WTC11 (cell line): ENCODE measurements around the gene DAND5. TPM values are rescaled to one million over a fixed set of nuclear protein-coding genes. Genes with fewer than 3 reads are reported as not detected.

ENCODE experiments used
- ATF1 ChIP-seq: sonication (generic); formaldehyde crosslinking; IDR thresholded peaks from 2 replicates; pipeline ENCODE4 v1.8.1; 2023; ENCODE audit warnings: mild to moderate bottlenecking, moderate library complexity, missing genetic modification reagents
- CREM ChIP-seq: sonication (generic); formaldehyde crosslinking; IDR thresholded peaks from 2 replicates; pipeline ENCODE4 v1.8.1; 2022; ENCODE audit warnings: mild to moderate bottlenecking, missing genetic modification reagents, moderate library complexity
- EMX1 ChIP-seq: fragments of 250-450 bp; sonication (Bioruptor Pico); IDR thresholded peaks from 2 replicates; pipeline ENCODE4 v1.8.0; 2021; ENCODE audit warnings: mild to moderate bottlenecking
- ETV6 ChIP-seq: sonication (generic); formaldehyde crosslinking; IDR thresholded peaks from 2 replicates; pipeline ENCODE4 v1.8.1; 2022; ENCODE audit warnings: mild to moderate bottlenecking, missing genetic modification reagents
- FOXP1 ChIP-seq: sonication (generic); formaldehyde crosslinking; IDR thresholded peaks from 2 replicates; pipeline ENCODE4 v1.8.0; 2022; ENCODE audit warnings: missing genetic modification reagents, mild to moderate bottlenecking, moderate library complexity, borderline replicate concordance
- IRF2 ChIP-seq: sonication (generic); formaldehyde crosslinking; IDR thresholded peaks from 2 replicates; pipeline ENCODE4 v1.8.0; 2022; ENCODE audit warnings: low read depth, missing genetic modification reagents, borderline replicate concordance
- JAZF1 ChIP-seq: fragments of 250-450 bp; sonication (Bioruptor Pico); IDR thresholded peaks from 2 replicates; pipeline ENCODE4 v1.9.0; 2021; ENCODE audit warnings: moderate library complexity, mild to moderate bottlenecking, inconsistent platforms
- MXD4 ChIP-seq: fragments of 250-450 bp; sonication (Bioruptor Pico); IDR thresholded peaks from 2 replicates; pipeline ENCODE4 v1.8.0; 2021; ENCODE audit warnings: mild to moderate bottlenecking, moderate library complexity, borderline replicate concordance
- NFE2L1 ChIP-seq: sonication (generic); formaldehyde crosslinking; IDR thresholded peaks from 2 replicates; pipeline ENCODE4 v1.8.1; 2023; ENCODE audit warnings: missing genetic modification reagents
- SOX15 ChIP-seq: fragments of 250-450 bp; sonication (Bioruptor Pico); IDR thresholded peaks from 2 replicates; pipeline ENCODE4 v1.9.0; 2021; ENCODE audit warnings: mild to moderate bottlenecking
- SP1 ChIP-seq: sonication (generic); formaldehyde crosslinking; conservative IDR thresholded peaks from 2 replicates; pipeline ENCODE4 v1.8.1; 2022; ENCODE audit warnings: missing genetic modification reagents
- TEAD1 ChIP-seq: sonication (generic); formaldehyde crosslinking; IDR thresholded peaks from 2 replicates; pipeline ENCODE4 v1.8.0; 2022; ENCODE audit warnings: mild to moderate bottlenecking, missing genetic modification reagents
- ZNF396 ChIP-seq: fragments of 250-450 bp; sonication (Bioruptor Pico); IDR thresholded peaks from 2 replicates; pipeline ENCODE4 v1.8.0; 2021; ENCODE audit warnings: mild to moderate bottlenecking, moderate library complexity, borderline replicate concordance
- ZNF423 ChIP-seq: fragments of 250-450 bp; sonication (Bioruptor Pico); IDR thresholded peaks from 2 replicates; pipeline ENCODE4 v2.1.2; 2022; ENCODE audit warnings: mild to moderate bottlenecking, moderate library complexity
- total RNA-seq: library from RNA; stranded (reverse); gene quantifications from 3 replicates; pipeline ENCODE4 v1.2.3, GENCODE V29; 2021
- TF ChIP-seq, protein P1 (sequence below): sonication (generic); formaldehyde crosslinking; IDR thresholded peaks from 2 replicates; pipeline ENCODE4 v1.8.1; 2023; ENCODE audit warnings: mild to moderate bottlenecking, missing genetic modification reagents, moderate library complexity
- TF ChIP-seq, protein P2 (sequence below): sonication (generic); formaldehyde crosslinking; IDR thresholded peaks from 2 replicates; pipeline ENCODE4 v1.8.1; 2023; ENCODE audit warnings: mild to moderate bottlenecking, moderate library complexity, missing genetic modification reagents
- TF ChIP-seq, protein P3 (sequence below): sonication (generic); formaldehyde crosslinking; IDR thresholded peaks from 2 replicates; pipeline ENCODE4 v1.8.0; 2022; ENCODE audit warnings: mild to moderate bottlenecking, missing genetic modification reagents
- TF ChIP-seq, protein P4 (sequence below): sonication (generic); formaldehyde crosslinking; IDR thresholded peaks from 2 replicates; pipeline ENCODE4 v1.8.1; 2023; ENCODE audit warnings: mild to moderate bottlenecking, missing genetic modification reagents
- TF ChIP-seq, protein P5 (sequence below): sonication (generic); formaldehyde crosslinking; IDR thresholded peaks from 2 replicates; pipeline ENCODE4 v1.8.0; 2022; ENCODE audit warnings: missing genetic modification reagents
- TF ChIP-seq, protein P6 (sequence below): fragments of 250-450 bp; sonication (Bioruptor Pico); conservative IDR thresholded peaks from 2 replicates; pipeline ENCODE4 v1.9.0; 2021; ENCODE audit warnings: mild to moderate bottlenecking
- TF ChIP-seq, protein P7 (sequence below): fragments of 250-450 bp; sonication (Bioruptor Pico); IDR thresholded peaks from 2 replicates; pipeline ENCODE4 v1.9.0; 2021; ENCODE audit warnings: mild to moderate bottlenecking, borderline replicate concordance
- TF ChIP-seq, protein P8 (sequence below): sonication (generic); formaldehyde crosslinking; IDR thresholded peaks from 2 replicates; pipeline ENCODE4 v1.8.1; 2022; ENCODE audit warnings: low read depth, missing genetic modification reagents, borderline replicate concordance

Gene DAND5
- total RNA-seq, 1 experiment from 2014 or later = 0.22 TPM

DNA sequence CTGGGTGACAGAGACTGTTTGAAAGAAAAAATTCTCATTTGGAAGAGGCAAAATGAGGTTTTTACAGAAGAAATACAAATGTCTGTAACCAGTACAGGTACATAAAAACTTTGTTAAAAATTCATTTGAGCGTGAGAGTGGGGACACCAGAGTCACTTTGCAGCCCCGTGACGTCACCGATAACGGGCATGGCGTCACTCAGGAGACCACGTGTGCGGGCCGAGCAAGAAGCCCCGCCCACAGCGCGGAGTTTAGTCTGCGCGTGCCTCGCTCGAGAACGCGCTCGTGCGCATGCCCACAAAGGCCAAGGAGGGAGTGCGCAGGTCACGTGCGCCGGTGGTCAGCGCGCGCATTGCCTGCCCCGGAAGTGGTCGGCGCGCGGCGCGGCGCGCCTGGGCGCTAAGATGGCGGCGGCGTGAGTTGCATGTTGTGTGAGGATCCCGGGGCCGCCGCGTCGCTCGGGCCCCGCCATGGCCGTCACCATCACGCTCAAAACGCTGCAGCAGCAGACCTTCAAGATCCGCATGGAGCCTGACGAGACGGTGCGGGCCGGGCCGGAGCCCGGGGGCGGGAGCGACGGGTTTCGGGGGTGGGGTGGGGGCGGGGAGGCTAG lies 23.8 kb upstream of the DAND5 start, which contains the start of gene RAD23A (continued):
- TF ChIP-seq ETV6 (CRISPR knock-in tag) (peak; percentile 85), CREM (CRISPR knock-in tag) (peak; percentile 91), JAZF1 (CRISPR knock-in tag) (no peak), SP1 (CRISPR knock-in tag) (peak; percentile 93), NFE2L1 (CRISPR knock-in tag) (peak; percentile 92), IRF2 (CRISPR knock-in tag) (no peak), SOX15 (CRISPR knock-in tag) (no peak), MXD4 (no peak), ZNF423 (CRISPR knock-in tag) (no peak), FOXP1 (CRISPR knock-in tag) (peak; percentile 88), EMX1 (CRISPR knock-in tag) (peak; percentile 98), ATF1 (CRISPR knock-in tag) (no peak), ZNF396 (CRISPR knock-in tag) (no peak), TEAD1 (CRISPR knock-in tag) (peak; percentile 20; the same call in 1 of the 2 replicates)
- TF ChIP-seq, protein P1, sequence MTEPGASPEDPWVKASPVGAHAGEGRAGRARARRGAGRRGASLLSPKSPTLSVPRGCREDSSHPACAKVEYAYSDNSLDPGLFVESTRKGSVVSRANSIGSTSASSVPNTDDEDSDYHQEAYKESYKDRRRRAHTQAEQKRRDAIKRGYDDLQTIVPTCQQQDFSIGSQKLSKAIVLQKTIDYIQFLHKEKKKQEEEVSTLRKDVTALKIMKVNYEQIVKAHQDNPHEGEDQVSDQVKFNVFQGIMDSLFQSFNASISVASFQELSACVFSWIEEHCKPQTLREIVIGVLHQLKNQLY (CRISPR knock-in tag) = no peak; the same call in 1 of the 2 replicates
- TF ChIP-seq, protein P2, sequence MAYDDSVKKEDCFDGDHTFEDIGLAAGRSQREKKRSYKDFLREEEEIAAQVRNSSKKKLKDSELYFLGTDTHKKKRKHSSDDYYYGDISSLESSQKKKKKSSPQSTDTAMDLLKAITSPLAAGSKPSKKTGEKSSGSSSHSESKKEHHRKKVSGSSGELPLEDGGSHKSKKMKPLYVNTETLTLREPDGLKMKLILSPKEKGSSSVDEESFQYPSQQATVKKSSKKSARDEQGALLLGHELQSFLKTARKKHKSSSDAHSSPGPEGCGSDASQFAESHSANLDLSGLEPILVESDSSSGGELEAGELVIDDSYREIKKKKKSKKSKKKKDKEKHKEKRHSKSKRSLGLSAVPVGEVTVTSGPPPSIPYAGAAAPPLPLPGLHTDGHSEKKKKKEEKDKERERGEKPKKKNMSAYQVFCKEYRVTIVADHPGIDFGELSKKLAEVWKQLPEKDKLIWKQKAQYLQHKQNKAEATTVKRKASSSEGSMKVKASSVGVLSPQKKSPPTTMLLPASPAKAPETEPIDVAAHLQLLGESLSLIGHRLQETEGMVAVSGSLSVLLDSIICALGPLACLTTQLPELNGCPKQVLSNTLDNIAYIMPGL (CRISPR knock-in tag) = 0 out of 2 replicates have a peak, but pooled peaks have one; percentile 44
- TF ChIP-seq, protein P3, sequence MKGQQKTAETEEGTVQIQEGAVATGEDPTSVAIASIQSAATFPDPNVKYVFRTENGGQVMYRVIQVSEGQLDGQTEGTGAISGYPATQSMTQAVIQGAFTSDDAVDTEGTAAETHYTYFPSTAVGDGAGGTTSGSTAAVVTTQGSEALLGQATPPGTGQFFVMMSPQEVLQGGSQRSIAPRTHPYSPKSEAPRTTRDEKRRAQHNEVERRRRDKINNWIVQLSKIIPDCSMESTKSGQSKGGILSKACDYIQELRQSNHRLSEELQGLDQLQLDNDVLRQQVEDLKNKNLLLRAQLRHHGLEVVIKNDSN = peak; percentile 100
- TF ChIP-seq, protein P4, sequence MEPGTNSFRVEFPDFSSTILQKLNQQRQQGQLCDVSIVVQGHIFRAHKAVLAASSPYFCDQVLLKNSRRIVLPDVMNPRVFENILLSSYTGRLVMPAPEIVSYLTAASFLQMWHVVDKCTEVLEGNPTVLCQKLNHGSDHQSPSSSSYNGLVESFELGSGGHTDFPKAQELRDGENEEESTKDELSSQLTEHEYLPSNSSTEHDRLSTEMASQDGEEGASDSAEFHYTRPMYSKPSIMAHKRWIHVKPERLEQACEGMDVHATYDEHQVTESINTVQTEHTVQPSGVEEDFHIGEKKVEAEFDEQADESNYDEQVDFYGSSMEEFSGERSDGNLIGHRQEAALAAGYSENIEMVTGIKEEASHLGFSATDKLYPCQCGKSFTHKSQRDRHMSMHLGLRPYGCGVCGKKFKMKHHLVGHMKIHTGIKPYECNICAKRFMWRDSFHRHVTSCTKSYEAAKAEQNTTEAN (CRISPR knock-in tag) = peak; percentile 93
- TF ChIP-seq, protein P5, sequence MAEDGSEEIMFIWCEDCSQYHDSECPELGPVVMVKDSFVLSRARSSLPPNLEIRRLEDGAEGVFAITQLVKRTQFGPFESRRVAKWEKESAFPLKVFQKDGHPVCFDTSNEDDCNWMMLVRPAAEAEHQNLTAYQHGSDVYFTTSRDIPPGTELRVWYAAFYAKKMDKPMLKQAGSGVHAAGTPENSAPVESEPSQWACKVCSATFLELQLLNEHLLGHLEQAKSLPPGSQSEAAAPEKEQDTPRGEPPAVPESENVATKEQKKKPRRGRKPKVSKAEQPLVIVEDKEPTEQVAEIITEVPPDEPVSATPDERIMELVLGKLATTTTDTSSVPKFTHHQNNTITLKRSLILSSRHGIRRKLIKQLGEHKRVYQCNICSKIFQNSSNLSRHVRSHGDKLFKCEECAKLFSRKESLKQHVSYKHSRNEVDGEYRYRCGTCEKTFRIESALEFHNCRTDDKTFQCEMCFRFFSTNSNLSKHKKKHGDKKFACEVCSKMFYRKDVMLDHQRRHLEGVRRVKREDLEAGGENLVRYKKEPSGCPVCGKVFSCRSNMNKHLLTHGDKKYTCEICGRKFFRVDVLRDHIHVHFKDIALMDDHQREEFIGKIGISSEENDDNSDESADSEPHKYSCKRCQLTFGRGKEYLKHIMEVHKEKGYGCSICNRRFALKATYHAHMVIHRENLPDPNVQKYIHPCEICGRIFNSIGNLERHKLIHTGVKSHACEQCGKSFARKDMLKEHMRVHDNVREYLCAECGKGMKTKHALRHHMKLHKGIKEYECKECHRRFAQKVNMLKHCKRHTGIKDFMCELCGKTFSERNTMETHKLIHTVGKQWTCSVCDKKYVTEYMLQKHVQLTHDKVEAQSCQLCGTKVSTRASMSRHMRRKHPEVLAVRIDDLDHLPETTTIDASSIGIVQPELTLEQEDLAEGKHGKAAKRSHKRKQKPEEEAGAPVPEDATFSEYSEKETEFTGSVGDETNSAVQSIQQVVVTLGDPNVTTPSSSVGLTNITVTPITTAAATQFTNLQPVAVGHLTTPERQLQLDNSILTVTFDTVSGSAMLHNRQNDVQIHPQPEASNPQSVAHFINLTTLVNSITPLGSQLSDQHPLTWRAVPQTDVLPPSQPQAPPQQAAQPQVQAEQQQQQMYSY (CRISPR knock-in tag) = no peak
- TF ChIP-seq, protein P6, sequence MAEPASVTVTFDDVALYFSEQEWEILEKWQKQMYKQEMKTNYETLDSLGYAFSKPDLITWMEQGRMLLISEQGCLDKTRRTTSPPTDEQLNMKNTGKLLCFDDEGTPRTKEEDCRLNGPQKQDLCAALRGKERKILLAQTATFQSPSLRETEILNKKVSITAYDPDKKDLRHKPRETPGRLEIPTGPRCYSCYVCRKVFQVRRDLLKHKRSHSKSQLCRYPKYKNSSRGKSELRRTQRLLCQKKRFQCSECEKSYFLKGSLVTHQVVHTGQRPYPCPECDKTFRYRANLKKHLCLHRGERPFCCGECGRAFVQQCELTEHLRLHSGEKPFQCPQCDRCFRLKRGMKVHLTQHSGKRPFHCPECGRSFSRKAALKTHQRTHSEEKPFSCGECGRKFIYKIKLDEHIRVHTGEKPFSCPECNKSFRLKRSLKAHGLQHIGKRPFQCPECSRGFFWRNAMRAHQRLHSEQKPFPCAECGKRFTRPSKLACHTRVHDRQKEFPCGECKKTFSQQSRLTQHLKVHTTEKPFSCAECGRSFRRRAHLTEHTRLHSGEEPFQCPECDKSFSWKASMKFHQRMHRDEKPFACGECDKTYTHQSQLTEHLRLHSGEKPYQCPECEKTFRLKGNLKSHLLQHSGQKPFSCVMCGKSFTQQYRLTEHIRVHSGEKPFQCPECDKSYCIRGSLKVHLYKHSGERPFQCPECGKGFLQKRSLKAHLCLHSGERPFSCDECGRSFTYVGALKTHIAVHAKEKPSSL = peak; percentile 84
- TF ChIP-seq, protein P7, sequence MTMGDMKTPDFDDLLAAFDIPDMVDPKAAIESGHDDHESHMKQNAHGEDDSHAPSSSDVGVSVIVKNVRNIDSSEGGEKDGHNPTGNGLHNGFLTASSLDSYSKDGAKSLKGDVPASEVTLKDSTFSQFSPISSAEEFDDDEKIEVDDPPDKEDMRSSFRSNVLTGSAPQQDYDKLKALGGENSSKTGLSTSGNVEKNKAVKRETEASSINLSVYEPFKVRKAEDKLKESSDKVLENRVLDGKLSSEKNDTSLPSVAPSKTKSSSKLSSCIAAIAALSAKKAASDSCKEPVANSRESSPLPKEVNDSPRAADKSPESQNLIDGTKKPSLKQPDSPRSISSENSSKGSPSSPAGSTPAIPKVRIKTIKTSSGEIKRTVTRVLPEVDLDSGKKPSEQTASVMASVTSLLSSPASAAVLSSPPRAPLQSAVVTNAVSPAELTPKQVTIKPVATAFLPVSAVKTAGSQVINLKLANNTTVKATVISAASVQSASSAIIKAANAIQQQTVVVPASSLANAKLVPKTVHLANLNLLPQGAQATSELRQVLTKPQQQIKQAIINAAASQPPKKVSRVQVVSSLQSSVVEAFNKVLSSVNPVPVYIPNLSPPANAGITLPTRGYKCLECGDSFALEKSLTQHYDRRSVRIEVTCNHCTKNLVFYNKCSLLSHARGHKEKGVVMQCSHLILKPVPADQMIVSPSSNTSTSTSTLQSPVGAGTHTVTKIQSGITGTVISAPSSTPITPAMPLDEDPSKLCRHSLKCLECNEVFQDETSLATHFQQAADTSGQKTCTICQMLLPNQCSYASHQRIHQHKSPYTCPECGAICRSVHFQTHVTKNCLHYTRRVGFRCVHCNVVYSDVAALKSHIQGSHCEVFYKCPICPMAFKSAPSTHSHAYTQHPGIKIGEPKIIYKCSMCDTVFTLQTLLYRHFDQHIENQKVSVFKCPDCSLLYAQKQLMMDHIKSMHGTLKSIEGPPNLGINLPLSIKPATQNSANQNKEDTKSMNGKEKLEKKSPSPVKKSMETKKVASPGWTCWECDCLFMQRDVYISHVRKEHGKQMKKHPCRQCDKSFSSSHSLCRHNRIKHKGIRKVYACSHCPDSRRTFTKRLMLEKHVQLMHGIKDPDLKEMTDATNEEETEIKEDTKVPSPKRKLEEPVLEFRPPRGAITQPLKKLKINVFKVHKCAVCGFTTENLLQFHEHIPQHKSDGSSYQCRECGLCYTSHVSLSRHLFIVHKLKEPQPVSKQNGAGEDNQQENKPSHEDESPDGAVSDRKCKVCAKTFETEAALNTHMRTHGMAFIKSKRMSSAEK (CRISPR knock-in tag) = peak; percentile 93; the same call in 1 of the 2 replicates
- TF ChIP-seq, protein P8, sequence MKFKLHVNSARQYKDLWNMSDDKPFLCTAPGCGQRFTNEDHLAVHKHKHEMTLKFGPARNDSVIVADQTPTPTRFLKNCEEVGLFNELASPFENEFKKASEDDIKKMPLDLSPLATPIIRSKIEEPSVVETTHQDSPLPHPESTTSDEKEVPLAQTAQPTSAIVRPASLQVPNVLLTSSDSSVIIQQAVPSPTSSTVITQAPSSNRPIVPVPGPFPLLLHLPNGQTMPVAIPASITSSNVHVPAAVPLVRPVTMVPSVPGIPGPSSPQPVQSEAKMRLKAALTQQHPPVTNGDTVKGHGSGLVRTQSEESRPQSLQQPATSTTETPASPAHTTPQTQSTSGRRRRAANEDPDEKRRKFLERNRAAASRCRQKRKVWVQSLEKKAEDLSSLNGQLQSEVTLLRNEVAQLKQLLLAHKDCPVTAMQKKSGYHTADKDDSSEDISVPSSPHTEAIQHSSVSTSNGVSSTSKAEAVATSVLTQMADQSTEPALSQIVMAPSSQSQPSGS (CRISPR knock-in tag) = peak; percentile 63
